Heart right ventricle (tissue), 16 donors: Measurements from ENCODE around the gene OTC. TPM values are rescaled to one million over a fixed set of nuclear protein-coding genes. Genes with fewer than 3 reads are reported as not detected.

Experiments
- ATAC-seq, 8 donors: fragments of 200-7000 bp; cut with Tn5 transposase; one replicate each; pipeline ENCODE4 v1.9.1; 2020; ENCODE audit warnings: mild to moderate bottlenecking in 8 of 8, moderate library complexity in 8 of 8, moderate number of reproducible peaks in 1 of 8
- DNase-seq, 2 donors: peaks; one replicate each; pipeline ENCODE4 v3.0.0-alpha.2; 2020
- H3K27ac ChIP-seq, 10 donors: fragments of 200-600 bp; sonication (generic) in 2 of 10; one replicate each; pipeline versions ENCODE4 v1.5.0 to v1.8.0; 2020 to 2022; ENCODE audit warnings: mild to moderate bottlenecking in 3 of 10
- H3K27me3 ChIP-seq, 7 donors: fragments of 200-600 bp; one replicate each; pipeline ENCODE4 v1.8.0; 2021 to 2022; ENCODE audit warnings: mild to moderate bottlenecking in 2 of 7
- H3K36me3 ChIP-seq, 9 donors: fragments of 200-600 bp; sonication (generic) in 1 of 9; one replicate each; pipeline versions ENCODE4 v1.5.0 to v1.8.0; 2020 to 2022; ENCODE audit warnings: mild to moderate bottlenecking in 2 of 9
- H3K4me1 ChIP-seq, 9 donors: fragments of 200-600 bp; sonication (generic) in 1 of 9; one replicate each; pipeline versions ENCODE4 v1.5.0 to v1.8.0; 2020 to 2022; ENCODE audit warnings: mild to moderate bottlenecking in 4 of 9
- H3K4me3 ChIP-seq, 10 donors: fragments of 200-600 bp; sonication (generic) in 2 of 10; one replicate each; pipeline versions ENCODE4 v1.5.0 to v1.8.0; 2020 to 2022; ENCODE audit warnings: mild to moderate bottlenecking in 7 of 10, moderate library complexity in 2 of 10
- H3K9me3 ChIP-seq, 11 donors: fragments of 200-600 bp in 10 of 11; sonication (generic) in 2 of 11; one replicate each; pipeline versions ENCODE4 v1.5.0 to v1.8.0; 2013 to 2022; ENCODE audit warnings: mild to moderate bottlenecking in 2 of 11, control low read depth in 1 of 11, moderate library complexity in 1 of 11
- WGBS, 2 donors: extraction: QIAGEN DNeasy Blood & Tissue Kit; methylation state at CpG; one replicate each; pipeline ENCODE4 v1.1.7; 2013; ENCODE audit warnings: inconsistent platforms in 1 of 2; 5-methylcytosine and 5-hydroxymethylcytosine counted together
- intact Hi-C, 10 donors: fragments of 100-400 bp; cut with DNase I; formaldehyde crosslinking; loops; one replicate each; pipeline versions ENCODE4 v1.11.1 to v1.14.2; 2022
- polyA plus RNA-seq, 2 donors: library from polyadenylated mRNA; stranded (reverse); fragments of 200-250 nt; gene quantifications; one replicate each; pipeline ENCODE4 v1.2.3, GENCODE V29; 2013
- total RNA-seq, 10 donors: library from RNA; stranded (reverse); fragmentation: NEBNext Ultra II Directional in 3 of 10; extraction: Animal tissue kit (Norgen Biotek cat#: 25700) in 3 of 10; gene quantifications; one replicate each; pipeline versions ENCODE4 v1.2.1 to v1.2.4, GENCODE V29; 2021 to 2023
- TF ChIP-seq, protein P1 (sequence below), 9 donors: fragments of 200-600 bp; sonication (generic) in 2 of 9; IDR thresholded peaks; one replicate each; pipeline versions ENCODE4 v1.5.0 to v1.8.0; 2021 to 2022; ENCODE audit warnings: antibody characterized with exemption in 9 of 9, mild to moderate bottlenecking in 5 of 9, moderate library complexity in 1 of 9
- donor health status: Arrhythmogenic right ventricular cardiomyopathy.
- donor health status: ischemic (EF 13 %, LVEDD 7.1; RV severe dilation, severe dysfunction).
- donor health status: healthy with polysubstance abuse.
- donor health status: DM: no; HTN: yes; CAD: no.
- donor health status: DM: no; HTN: no; CAD: no.
- donor health status: ischemic (EF 25% LVEDD 6.9; RV normal size, moderate dysfunction).
- donor health status: ischemic (EF 25% LVEDD 5.7; RV mildly dilated, moderate dysfunction).
- donor health status: healthy.
- donor health status: DM: yes; HTN: yes; CAD: no.
- donor health status: Ischemic cardiomyopathy.
- donor health status: ischemic (EF 35%, LVEDD 5.7; RV mildly dilated, moderate dysfunction).
- donor health status: nonischemic (EF 11% LVEDD 7.7; RV severe dilation, severe dysfunction).
- donor health status: DM: yes; HTN: yes; CAD: no.
- donor health status: PGD.
- donor health status: ischemic (EF 29% LVEDD 5.4; RV normal size, mild dysfunction).
- donor health status: nonischemic (EF 23%, LVEDD 6.1; RV moderate dilation, normal function).

Gene OTC
- total and polyA plus RNA-seq, 12 donors, result 0.20 to 0.38 TPM; not detected in 10

DNA sequence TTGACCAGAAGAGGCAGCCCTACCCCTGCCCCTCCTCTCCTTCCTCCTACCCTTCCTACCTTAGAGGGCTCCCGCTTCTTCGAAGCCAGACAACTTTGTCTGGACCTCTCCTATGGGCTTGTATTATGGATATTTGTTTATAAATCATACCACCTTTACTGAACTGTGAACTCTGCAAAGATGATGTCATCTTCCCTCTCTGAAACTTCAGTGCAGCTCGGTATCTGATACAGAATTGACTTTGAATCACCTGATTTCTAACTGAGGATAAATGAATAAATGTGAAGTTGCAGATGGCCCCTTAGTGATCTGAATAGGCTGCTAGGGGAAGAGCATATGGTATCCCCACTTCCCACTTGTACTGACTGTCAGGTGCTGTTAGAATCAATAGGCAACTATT is 1.1 kb upstream of the OTC start:
- H3K36me3 ChIP-seq, result no peaks in the 10 kb centered on the region
- TF ChIP-seq, protein P1, sequence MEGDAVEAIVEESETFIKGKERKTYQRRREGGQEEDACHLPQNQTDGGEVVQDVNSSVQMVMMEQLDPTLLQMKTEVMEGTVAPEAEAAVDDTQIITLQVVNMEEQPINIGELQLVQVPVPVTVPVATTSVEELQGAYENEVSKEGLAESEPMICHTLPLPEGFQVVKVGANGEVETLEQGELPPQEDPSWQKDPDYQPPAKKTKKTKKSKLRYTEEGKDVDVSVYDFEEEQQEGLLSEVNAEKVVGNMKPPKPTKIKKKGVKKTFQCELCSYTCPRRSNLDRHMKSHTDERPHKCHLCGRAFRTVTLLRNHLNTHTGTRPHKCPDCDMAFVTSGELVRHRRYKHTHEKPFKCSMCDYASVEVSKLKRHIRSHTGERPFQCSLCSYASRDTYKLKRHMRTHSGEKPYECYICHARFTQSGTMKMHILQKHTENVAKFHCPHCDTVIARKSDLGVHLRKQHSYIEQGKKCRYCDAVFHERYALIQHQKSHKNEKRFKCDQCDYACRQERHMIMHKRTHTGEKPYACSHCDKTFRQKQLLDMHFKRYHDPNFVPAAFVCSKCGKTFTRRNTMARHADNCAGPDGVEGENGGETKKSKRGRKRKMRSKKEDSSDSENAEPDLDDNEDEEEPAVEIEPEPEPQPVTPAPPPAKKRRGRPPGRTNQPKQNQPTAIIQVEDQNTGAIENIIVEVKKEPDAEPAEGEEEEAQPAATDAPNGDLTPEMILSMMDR (IDR thresholded peaks at IDR 0.05), result no peak
- ATAC-seq (no peak), DNase-seq (no peak)
- peaks cover 0 to 40% (median 0%) of the 10 kb centered on the region in 7 donors for H3K27me3 ChIP-seq
- WGBS, 2 donors, result 90 to 95% methylated on average over 3 of the region's 3 CpGs
- no peaks in the 10 kb centered on the region for H3K9me3 ChIP-seq
- intact Hi-C loops, result no loop called here
- H3K27ac ChIP-seq, result no peak overlapping the region
- no peak overlapping the region for H3K4me3 ChIP-seq
- peaks cover 0 to 14% (median 0%) of the 10 kb centered on the region in 9 donors for H3K4me1 ChIP-seq

GRCh38 chrX:38356401-38356800 is 4.0 kb downstream of the OTC start:
- Histone ChIP-seq H3K9me3 (no peaks in the 10 kb centered on the region), H3K4me3 (no peak overlapping the region), H3K27ac (peak overlapping the region in 5 of 10 donors; percentile 42 to 72 (median 60)), H3K4me1 (peaks cover 0 to 16% (median 0%) of the 10 kb centered on the region in 9 donors), H3K27me3 (peaks cover 0 to 14% (median 0%) of the 10 kb centered on the region in 7 donors), H3K36me3 (no peaks in the 10 kb centered on the region)
- DNase-seq, result no peak
- TF ChIP-seq, protein P1 (IDR thresholded peaks at IDR 0.05), result no peak
- intact Hi-C loops, result no loop called here
- ATAC-seq, result no peak
- WGBS, 2 donors, result 84 to 89% methylated on average over 8 of the region's 8 CpGs

DNA sequence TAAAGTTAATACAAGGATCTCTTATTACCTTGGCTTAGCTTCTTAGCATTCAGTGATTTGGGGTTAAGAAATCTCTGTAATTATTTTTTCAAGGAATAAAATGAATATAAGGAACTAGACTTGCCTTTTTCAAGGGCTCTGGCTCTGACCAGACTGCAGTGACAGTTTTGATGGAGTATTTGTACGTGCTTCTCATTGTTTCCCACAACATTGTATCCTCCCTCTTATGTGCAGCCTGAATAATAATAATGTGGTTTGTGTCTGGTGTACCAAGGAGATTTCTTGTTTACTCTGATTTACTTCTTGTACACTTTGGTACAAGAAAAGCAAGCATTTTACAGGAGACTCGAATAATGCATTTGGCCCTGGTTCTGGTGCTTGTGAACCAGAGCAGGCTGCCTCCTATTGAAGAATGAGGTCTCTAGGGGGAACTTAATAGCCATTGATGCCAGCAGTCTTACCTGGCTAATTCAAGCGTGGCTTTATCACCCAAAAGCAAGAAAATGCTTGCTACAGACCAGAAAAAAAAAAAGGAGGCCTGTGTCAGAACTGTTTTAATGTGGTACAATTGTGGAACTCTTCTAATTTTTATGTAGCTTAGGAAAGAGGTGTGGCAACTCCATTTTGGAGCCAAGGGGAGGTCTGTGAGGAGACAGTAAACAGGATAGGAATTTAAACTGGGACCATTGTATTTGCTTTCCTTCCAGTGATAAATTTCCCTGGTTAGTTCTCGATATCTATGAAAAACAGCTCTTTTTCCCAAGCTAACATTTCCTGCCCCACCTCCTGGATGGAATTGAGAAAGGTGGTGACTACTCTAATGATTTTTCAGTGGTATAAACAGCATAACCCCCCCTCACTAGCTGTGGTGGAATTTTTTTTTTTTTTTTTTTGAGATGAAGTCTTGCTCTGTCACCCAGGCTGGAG is 5.6 kb downstream of the OTC start:
- ATAC-seq (peak; percentile 51 to 88 (median 72)), DNase-seq (peak in 1 of 2 donors; percentile 8)
- TF ChIP-seq, protein P1 (IDR thresholded peaks at IDR 0.05), result no peak
- H3K27me3 ChIP-seq, result peaks cover 0 to 15% (median 0%) of the 10 kb centered on the region in 7 donors
- WGBS, 2 donors, result 51 to 62% methylated on average over 4 of the region's 4 CpGs
- H3K4me3 ChIP-seq, result no peak overlapping the region
- no peaks in the 10 kb centered on the region for H3K9me3 ChIP-seq
- H3K27ac ChIP-seq, result peak overlapping the region in 9 of 10 donors; percentile 21 to 72 (median 46)
- H3K36me3 ChIP-seq, result no peaks in the 10 kb centered on the region
- peaks cover 0 to 16% (median 0%) of the 10 kb centered on the region in 9 donors for H3K4me1 ChIP-seq
- intact Hi-C loops, result no loop called here

- Histone ChIP-seq H3K27me3 (peaks cover 0 to 23% (median 0%) of the 10 kb centered on the region in 7 donors), H3K9me3 (no peaks in the 10 kb centered on the region), H3K36me3 (no peaks in the 10 kb centered on the region), H3K4me3 (no peak overlapping the region), H3K4me1 (peaks cover 0 to 4% (median 0%) of the 10 kb centered on the region in 9 donors), H3K27ac (no peak overlapping the region)
- DNase-seq (no peak), ATAC-seq (no peak)
- TF ChIP-seq, protein P1 (IDR thresholded peaks at IDR 0.05), result no peak
- intact Hi-C loops, result no loop called here
Observed at GRCh38 chrX:38363046-38363445, 10.6 kb downstream of the OTC start.
